Prostate gland (tissue), 2 donors: Measurements from ENCODE around the gene HIVEP3. TPM values are rescaled to one million over a fixed set of nuclear protein-coding genes. Genes with fewer than 3 reads are reported as not detected.

Source experiments
- DNase-seq: peaks from one replicate; pipeline ENCODE4 v3.0.0-alpha.2; 2019; ENCODE audit warnings: low spot score
- H3K27ac ChIP-seq, 2 donors: fragments of 200-600 bp; sonication (generic); 2 replicates each; pipeline ENCODE4 v1.5.1; 2017 to 2019
- H3K27me3 ChIP-seq: fragments of 200-600 bp; sonication (generic); replicated peaks from 2 replicates; pipeline ENCODE4 v1.5.1; 2019; ENCODE audit not compliant: insufficient read depth
- H3K36me3 ChIP-seq, 2 donors: fragments of 200-600 bp; sonication (generic); 1 replicate in 1 of 2; 2 replicates in 1 of 2; pipeline versions ENCODE4 v1.5.1 to v1.8.1; 2017 to 2019
- H3K4me1 ChIP-seq: fragments of 200-600 bp; sonication (generic); replicated peaks from 2 replicates; pipeline ENCODE4 v1.5.1; 2019
- H3K4me3 ChIP-seq, 2 donors: fragments of 200-600 bp; sonication (generic); 2 replicates each; pipeline ENCODE4 v1.5.1; 2017 to 2019
- H3K9me3 ChIP-seq: fragments of 200-600 bp; sonication (generic); 2 replicates; pipeline ENCODE4 v1.5.1; 2017
- POLR2A ChIP-seq: fragments of 450-650 bp; IDR thresholded peaks from one replicate; pipeline ENCODE4 v1.6.1; 2016; ENCODE audit warnings: antibody characterized with exemption, mild to moderate bottlenecking
- POLR2AphosphoS5 ChIP-seq: sonication (generic); formaldehyde crosslinking; IDR thresholded peaks from one replicate; pipeline ENCODE4 v1.6.1; 2017; ENCODE audit warnings: antibody characterized with exemption
- WGBS: methylation state at CpG from one replicate; pipeline ENCODE4 v1.1.5; 2018; 5-methylcytosine and 5-hydroxymethylcytosine counted together
- intact Hi-C: fragments of 100-400 bp; cut with DNase I; formaldehyde crosslinking; loops from one replicate; pipeline ENCODE4 v1.14.2; 2022
- total RNA-seq, 2 donors: library from RNA; depleted of rRNA; stranded (reverse); fragments of >200 nt; gene quantifications; one replicate each; pipeline ENCODE4 v1.1.0, GENCODE V29; 2016
- TF ChIP-seq, protein P1 (sequence below), 4 experiments: fragments of 200-600 bp in 2 of 4; fragments of 450-650 bp in 2 of 4; sonication (generic) in 2 of 4; IDR thresholded peaks; 1 replicate in 3 of 4; 2 replicates in 1 of 4; pipeline ENCODE4 v1.5.1; 2016 to 2019; ENCODE audit warnings: antibody characterized with exemption in 4 of 4, mild to moderate bottlenecking in 2 of 4, moderate library complexity in 2 of 4

HIVEP3 gene
- total RNA-seq, 2 donors from 2014 or later: 9.3 to 11.2 TPM

GRCh38 chr1:41647221-41648135, 271.2 kb downstream of the HIVEP3 start:
- H3K36me3 ChIP-seq: no peaks in the 10 kb centered on the region
- no peak overlapping the region for H3K27ac ChIP-seq
- intact Hi-C loops: no loop called here
- no peaks in the 10 kb centered on the region for H3K27me3 ChIP-seq
- no peak for DNase-seq
- no peaks in the 10 kb centered on the region for H3K4me1 ChIP-seq
- TF ChIP-seq POLR2AphosphoS5 (no peak), POLR2A (no peak)
- TF ChIP-seq, protein P1, sequence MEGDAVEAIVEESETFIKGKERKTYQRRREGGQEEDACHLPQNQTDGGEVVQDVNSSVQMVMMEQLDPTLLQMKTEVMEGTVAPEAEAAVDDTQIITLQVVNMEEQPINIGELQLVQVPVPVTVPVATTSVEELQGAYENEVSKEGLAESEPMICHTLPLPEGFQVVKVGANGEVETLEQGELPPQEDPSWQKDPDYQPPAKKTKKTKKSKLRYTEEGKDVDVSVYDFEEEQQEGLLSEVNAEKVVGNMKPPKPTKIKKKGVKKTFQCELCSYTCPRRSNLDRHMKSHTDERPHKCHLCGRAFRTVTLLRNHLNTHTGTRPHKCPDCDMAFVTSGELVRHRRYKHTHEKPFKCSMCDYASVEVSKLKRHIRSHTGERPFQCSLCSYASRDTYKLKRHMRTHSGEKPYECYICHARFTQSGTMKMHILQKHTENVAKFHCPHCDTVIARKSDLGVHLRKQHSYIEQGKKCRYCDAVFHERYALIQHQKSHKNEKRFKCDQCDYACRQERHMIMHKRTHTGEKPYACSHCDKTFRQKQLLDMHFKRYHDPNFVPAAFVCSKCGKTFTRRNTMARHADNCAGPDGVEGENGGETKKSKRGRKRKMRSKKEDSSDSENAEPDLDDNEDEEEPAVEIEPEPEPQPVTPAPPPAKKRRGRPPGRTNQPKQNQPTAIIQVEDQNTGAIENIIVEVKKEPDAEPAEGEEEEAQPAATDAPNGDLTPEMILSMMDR (IDR thresholded peaks at IDR 0.05): no peak
- 86% methylated on average over 4 of the region's 4 CpGs for WGBS
- no peaks in the 10 kb centered on the region for H3K9me3 ChIP-seq
- no peak overlapping the region for H3K4me3 ChIP-seq

GRCh38 chr1:41646186-41646585, 272.5 kb downstream of the HIVEP3 start:
- TF ChIP-seq, protein P1 (IDR thresholded peaks at IDR 0.05): no peak
- 100% methylated on average over 4 of the region's 4 CpGs for WGBS
- Histone ChIP-seq H3K9me3 (no peaks in the 10 kb centered on the region), H3K4me1 (no peaks in the 10 kb centered on the region), H3K27me3 (no peaks in the 10 kb centered on the region), H3K27ac (no peak overlapping the region), H3K4me3 (no peak overlapping the region), H3K36me3 (no peaks in the 10 kb centered on the region)
- no peak for DNase-seq
- intact Hi-C loops: no loop called here

DNA sequence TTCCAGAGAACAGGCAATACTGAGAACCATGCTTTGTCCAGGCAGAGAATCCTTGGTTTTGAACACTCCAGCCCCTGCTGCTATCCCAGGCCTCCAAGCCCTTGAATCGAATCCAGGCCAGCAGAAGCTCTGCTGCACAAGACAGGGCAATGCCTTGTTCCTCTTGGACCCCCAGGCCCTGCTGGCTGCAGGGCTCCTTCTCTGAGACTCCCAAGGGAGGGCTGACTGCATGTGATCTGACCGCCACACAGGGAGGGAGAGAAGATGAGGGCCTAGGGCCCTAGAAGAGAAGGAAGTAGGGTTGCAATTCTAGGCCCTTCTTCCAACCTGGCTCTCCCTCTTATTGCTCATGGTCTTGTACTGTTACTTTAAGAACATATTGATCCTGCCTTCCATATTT, 273.7 kb downstream of the HIVEP3 start:
- TF ChIP-seq POLR2AphosphoS5 (no peak), POLR2A (no peak)
- TF ChIP-seq, protein P1 (IDR thresholded peaks at IDR 0.05): no peak
- Histone ChIP-seq H3K4me3 (no peak overlapping the region), H3K27me3 (no peaks in the 10 kb centered on the region), H3K9me3 (no peaks in the 10 kb centered on the region), H3K27ac (no peak overlapping the region), H3K36me3 (no peaks in the 10 kb centered on the region), H3K4me1 (no peaks in the 10 kb centered on the region)
- 92% methylated on average over 2 of the region's 2 CpGs for WGBS
- intact Hi-C loops: no loop called here
- no peak for DNase-seq

DNA sequence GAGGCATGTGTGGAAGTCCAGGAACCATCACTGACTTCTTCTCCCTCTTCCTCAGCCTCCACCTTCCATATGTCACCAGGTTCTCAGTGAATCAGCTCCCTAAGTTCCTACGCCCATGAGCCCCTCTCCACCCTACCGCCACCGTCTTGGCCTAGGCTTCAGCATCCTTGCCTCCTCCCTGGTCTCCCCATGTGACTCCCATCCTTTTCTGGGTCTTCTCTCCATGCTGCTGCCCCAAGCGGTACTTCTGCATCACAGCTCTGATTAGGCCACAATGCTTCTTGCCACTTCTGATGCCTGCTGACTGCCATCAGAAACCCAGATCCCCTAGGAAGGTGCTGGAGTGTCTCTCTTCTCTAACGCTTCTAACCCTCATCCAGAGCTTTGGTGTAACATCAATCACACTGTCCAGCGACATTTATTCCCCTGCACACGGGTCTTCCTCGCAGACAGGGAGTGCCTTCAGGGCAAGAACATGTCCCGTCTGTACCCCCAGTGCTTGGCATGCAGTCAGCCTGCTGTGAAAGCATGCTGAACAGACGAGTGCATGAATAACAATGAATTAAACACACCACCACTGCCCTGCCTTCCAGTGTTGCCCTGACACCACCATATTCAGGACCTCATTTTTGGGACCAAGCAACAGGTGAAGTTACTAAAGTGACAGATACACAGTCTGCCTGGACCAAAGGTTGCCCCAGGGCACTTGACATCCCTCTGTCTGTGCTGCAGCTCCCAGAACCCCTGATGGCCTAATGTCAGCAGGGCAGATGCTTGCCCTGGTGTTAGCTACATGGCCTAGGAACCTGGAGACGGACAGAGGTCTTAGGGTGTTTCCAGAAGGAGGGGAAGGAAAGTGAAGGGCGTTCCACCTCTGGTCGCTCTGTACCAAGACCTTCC, 275.6 kb downstream of the HIVEP3 start:
- intact Hi-C loops: no loop called here
- 80% methylated on average over 13 of the region's 13 CpGs for WGBS
- DNase-seq: no peak
- Histone ChIP-seq H3K36me3 (no peaks in the 10 kb centered on the region), H3K4me1 (no peaks in the 10 kb centered on the region), H3K27ac (no peak overlapping the region), H3K27me3 (no peaks in the 10 kb centered on the region), H3K9me3 (no peaks in the 10 kb centered on the region), H3K4me3 (no peak overlapping the region)
- TF ChIP-seq POLR2AphosphoS5: no peak
- TF ChIP-seq POLR2A: no peak
- TF ChIP-seq, protein P1 (IDR thresholded peaks at IDR 0.05): no peak
